MCF 10A (cell line): ENCODE results near the gene MAPKAPK2. TPM values are rescaled to one million over a fixed set of nuclear protein-coding genes. Genes with fewer than 3 reads are reported as not detected.
"Not testable (repeated sequence)": the region's sequence is repeated elsewhere in the genome, so short reads cannot be mapped to it uniquely, and the experiment has no call there.

Source experiments
- BruUV-seq: library from RNA; stranded (reverse); fragments of 400-500 nt; replicated peaks from 2 replicates; lab custom pipeline; 2021; lab: Mats Ljungman, UMichigan
- CTCF ChIA-PET: fragments of 300-600 bp; sonication (Branson Sonifier 250); formaldehyde crosslinking; extraction: SDS; loops from one replicate; lab custom pipeline; 2021; ENCODE audit warnings: antibody characterized with exemption, inconsistent platforms; lab: Yijun Ruan, JAX
- POLR2A ChIA-PET: fragments of 300-600, 350-650 bp; sonication (Branson Sonifier 250); formaldehyde crosslinking; extraction: SDS; loops from one replicate; lab custom pipeline; 2020; ENCODE audit warnings: antibody characterized with exemption, inconsistent platforms; lab: Yijun Ruan, JAX
- DNase-seq: peaks from one replicate; pipeline ENCODE4 v3.0.0-alpha.2; 2018; ENCODE audit not compliant: unreplicated experiment
- H3K27ac Mint-ChIP-seq: one replicate; pipeline ENCODE4 v1.8.0; 2022; ENCODE audit warnings: mild to moderate bottlenecking, low read depth, mixed read lengths; ENCODE audit not compliant: unreplicated experiment
- H3K27me3 Mint-ChIP-seq: one replicate; pipeline ENCODE4 v1.8.0; 2022; ENCODE audit warnings: mixed read lengths; ENCODE audit not compliant: insufficient read depth, unreplicated experiment
- H3K36me3 Mint-ChIP-seq: one replicate; pipeline ENCODE4 v1.8.0; 2022; ENCODE audit warnings: mild to moderate bottlenecking, moderate library complexity, mixed read lengths; ENCODE audit not compliant: insufficient read depth, unreplicated experiment
- H3K4me1 Mint-ChIP-seq: one replicate; pipeline ENCODE4 v1.8.0; 2022; ENCODE audit warnings: mixed read lengths; ENCODE audit not compliant: insufficient read depth, unreplicated experiment
- H3K4me3 Mint-ChIP-seq: one replicate; pipeline ENCODE4 v1.8.0; 2022; ENCODE audit warnings: mild to moderate bottlenecking, moderate library complexity, mixed read lengths; ENCODE audit not compliant: unreplicated experiment
- H3K9me3 Mint-ChIP-seq: one replicate; pipeline ENCODE4 v1.8.0; 2022; ENCODE audit warnings: mixed read lengths; ENCODE audit not compliant: unreplicated experiment
- CTCF ChIP-seq: fragments of 200-600 bp; IDR thresholded peaks from one replicate; pipeline ENCODE4 v1.8.0; 2022; ENCODE audit warnings: antibody characterized with exemption, mild to moderate bottlenecking; ENCODE audit not compliant: unreplicated experiment
- intact Hi-C: fragments of 100-400 bp; cut with micrococcal nuclease; formaldehyde crosslinking; loops from 2 replicates; pipeline ENCODE4 v1.14.1; 2022
- total RNA-seq: library from RNA; stranded (reverse); gene quantifications from 2 replicates; pipeline ENCODE4 v1.2.3, GENCODE V29; 2022

MAPKAPK2 gene
- total RNA-seq, 1 experiment from 2014 or later = 142 TPM

DNA sequence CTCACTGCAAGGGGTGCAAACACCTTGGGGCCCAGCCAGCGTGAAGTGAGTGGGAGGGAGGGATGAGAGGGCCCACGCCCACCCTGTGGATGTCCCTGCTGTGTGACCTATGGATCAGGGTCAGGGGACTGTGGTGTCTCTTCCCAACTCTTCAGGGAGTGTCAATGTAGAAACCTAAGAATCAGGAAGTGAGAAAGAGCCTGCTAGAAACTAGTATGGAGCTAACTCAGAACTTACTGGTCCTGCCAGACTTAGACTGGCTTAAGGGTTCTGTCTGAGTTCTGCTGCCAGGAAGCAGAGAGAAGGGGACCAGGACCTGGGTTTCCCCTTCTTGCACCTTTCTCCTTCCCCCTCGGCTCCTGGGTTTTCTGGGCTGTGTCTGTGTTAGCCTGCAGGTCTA is 89.4 kb downstream of the MAPKAPK2 start:
- no peak for TF ChIP-seq CTCF
- peaks cover 52% of the 10 kb centered on the region for H3K27me3 Mint-ChIP-seq
- DNase-seq = no peak
- no peak overlapping the region for H3K4me3 Mint-ChIP-seq
- H3K4me1 Mint-ChIP-seq = no peaks in the 10 kb centered on the region
- CTCF ChIA-PET = interaction anchor here (0.6 to 2.4 kb wide), 3 partner anchors 13 to 140 kb away, joined by 3 to 12 read pairs (median 5); partner anchors contain the start of gene DYRK3
- no TSS peak for BruUV-seq
- H3K36me3 Mint-ChIP-seq = no peaks in the 10 kb centered on the region
- no peaks in the 10 kb centered on the region for H3K9me3 Mint-ChIP-seq
- POLR2A ChIA-PET = interaction anchor here (1.4 kb wide), 1 partner anchor 180 kb away, joined by 3 read pairs; no protein-coding TSS in a partner anchor
- intact Hi-C loops = no loop called here
- no peak overlapping the region for H3K27ac Mint-ChIP-seq

DNA sequence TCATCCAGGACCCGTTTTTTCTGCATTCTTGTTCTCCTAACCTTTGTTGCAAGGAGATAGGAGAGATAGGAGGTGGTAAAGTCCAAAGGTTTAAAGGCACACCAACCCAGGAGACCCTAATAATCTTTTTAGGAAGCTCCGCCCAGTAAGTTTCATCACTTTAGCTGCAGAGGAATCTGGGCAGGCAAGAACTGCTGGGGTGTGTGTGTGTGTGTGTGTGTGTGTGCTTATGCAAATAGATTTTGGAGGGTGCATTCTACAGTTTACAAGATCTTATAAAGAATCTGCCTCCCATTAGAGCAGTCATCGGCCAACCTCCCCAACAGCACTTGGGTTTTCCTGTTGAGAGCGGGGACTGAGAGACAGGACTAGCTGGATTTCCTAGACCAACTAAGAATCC is 91.5 kb downstream of the MAPKAPK2 start:
- POLR2A ChIA-PET = interaction anchor here (1.3 to 1.8 kb wide), 3 partner anchors 8 to 14 kb away, joined by 4 read pairs; no protein-coding TSS in a partner anchor
- DNase-seq = no peak

GRCh38 chr1:206778031-206778430 is 93.3 kb downstream of the MAPKAPK2 start:
- BruUV-seq = no TSS peak
- Mint-ChIP-seq H3K27ac (no peak overlapping the region), H3K27me3 (peaks cover 23% of the 10 kb centered on the region)

More for the DNA sequence above, 91.5 kb downstream of the MAPKAPK2 start:
- BruUV-seq = no TSS peak
- no peak overlapping the region for H3K4me3 Mint-ChIP-seq
- no peaks in the 10 kb centered on the region for H3K9me3 Mint-ChIP-seq
- peaks cover 41% of the 10 kb centered on the region for H3K27me3 Mint-ChIP-seq
- no peak for TF ChIP-seq CTCF
- no peaks in the 10 kb centered on the region for H3K4me1 Mint-ChIP-seq
- H3K27ac Mint-ChIP-seq = no peak overlapping the region
- CTCF ChIA-PET = interaction anchor here (0.6 to 2.6 kb wide), 5 partner anchors 11 to 242 kb away, joined by 3 to 8 read pairs (median 4); no protein-coding TSS in a partner anchor
- intact Hi-C loops = no loop called here
- H3K36me3 Mint-ChIP-seq = no peaks in the 10 kb centered on the region

DNA sequence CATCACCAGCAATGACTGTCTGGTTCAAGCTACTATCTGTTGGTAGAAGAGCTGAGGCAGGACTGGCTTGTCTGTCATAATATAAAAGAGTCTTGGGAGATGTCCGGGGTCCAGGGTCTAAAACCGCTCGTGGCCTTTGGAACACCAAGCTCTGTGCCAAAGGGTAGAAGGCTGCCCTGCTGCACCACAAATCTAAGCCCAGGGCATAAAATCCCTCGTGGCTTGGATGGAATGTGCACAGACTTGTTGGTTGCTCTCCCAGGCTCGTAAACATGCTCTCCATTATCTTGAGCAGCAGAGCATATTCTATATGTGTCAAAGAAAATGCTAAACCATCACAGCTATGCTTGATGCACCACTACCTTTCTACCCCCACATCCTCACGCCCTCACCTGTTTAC is 94.2 kb downstream of the MAPKAPK2 start:
- BruUV-seq, intact Hi-C loops, H3K36me3 Mint-ChIP-seq, H3K4me1 Mint-ChIP-seq, H3K4me3 Mint-ChIP-seq, H3K9me3 Mint-ChIP-seq, H3K27ac Mint-ChIP-seq, DNase-seq: not testable (repeated sequence)
- CTCF ChIA-PET = interaction anchor here (0.6 to 1.7 kb wide), 5 partner anchors 9 to 86 kb away, joined by 3 to 6 read pairs (median 5); partner anchors contain the start of gene IL20
- POLR2A ChIA-PET = interaction anchor here (0.6 to 1.4 kb wide), 3 partner anchors 25 to 131 kb away, joined by 3 to 7 read pairs (median 3); no protein-coding TSS in a partner anchor
- H3K27me3 Mint-ChIP-seq = peaks cover 14% of the 10 kb centered on the region

More at GRCh38 chr1:206778031-206778430, 93.3 kb downstream of the MAPKAPK2 start:
- no peak for DNase-seq
- Mint-ChIP-seq H3K9me3 (no peaks in the 10 kb centered on the region), H3K4me3 (no peak overlapping the region), H3K4me1 (no peaks in the 10 kb centered on the region), H3K36me3 (no peaks in the 10 kb centered on the region)
- no peak for TF ChIP-seq CTCF
- ChIA-PET POLR2A (interaction anchor here (0.6 to 1.8 kb wide), 4 partner anchors 10 to 1023 kb away, joined by 3 to 7 read pairs (median 4); no protein-coding TSS in a partner anchor), CTCF (interaction anchor here (0.5 to 2.6 kb wide), 8 partner anchors 8 to 203 kb away, joined by 3 to 8 read pairs (median 4); partner anchors contain the start of gene IL20)
- intact Hi-C loops = no loop called here
